HepG2 (cell line): ENCODE data around the gene TOMM6. TPM values are rescaled to one million over a fixed set of nuclear protein-coding genes. Genes with fewer than 3 reads are reported as not detected.

Experiments
- BCL3 ChIP-seq: sonication (generic); formaldehyde crosslinking; IDR thresholded peaks from 2 replicates; pipeline ENCODE4 v1.5.1; 2020; ENCODE audit warnings: mild to moderate bottlenecking, missing genetic modification reagents, moderate library complexity
- BCLAF1 ChIP-seq: fragments of 450-650 bp; IDR thresholded peaks from 2 replicates; pipeline ENCODE4 v1.6.1; 2017; ENCODE audit warnings: mild to moderate bottlenecking
- DR1 ChIP-seq: sonication (generic); formaldehyde crosslinking; IDR thresholded peaks from 2 replicates; pipeline ENCODE4 v1.8.0; 2021; ENCODE audit warnings: mild to moderate bottlenecking, missing genetic modification reagents, inconsistent platforms
- GZF1 ChIP-seq: sonication (generic); formaldehyde crosslinking; IDR thresholded peaks from 2 replicates; pipeline ENCODE4 v1.5.1; 2020; ENCODE audit warnings: mild to moderate bottlenecking, missing genetic modification reagents
- MTERF4 ChIP-seq: sonication (generic); formaldehyde crosslinking; IDR thresholded peaks from 2 replicates; pipeline ENCODE4 v1.8.0; 2023; ENCODE audit warnings: mild to moderate bottlenecking, missing genetic modification reagents
- NBN ChIP-seq: fragments of 450-650 bp; conservative IDR thresholded peaks from 2 replicates; pipeline ENCODE4 v1.6.1; 2017
- NRL ChIP-seq: sonication (generic); formaldehyde crosslinking; IDR thresholded peaks from 2 replicates; pipeline ENCODE4 v1.5.0; 2020; ENCODE audit warnings: missing genetic modification reagents, mild to moderate bottlenecking, moderate library complexity, borderline replicate concordance
- ONECUT2 ChIP-seq: sonication (generic); formaldehyde crosslinking; IDR thresholded peaks from 2 replicates; pipeline ENCODE4 v1.4.0; 2020; ENCODE audit warnings: missing genetic modification reagents
- PHF5A ChIP-seq: IDR thresholded peaks from one replicate; pipeline ENCODE4 v1.6.1; 2018; ENCODE audit warnings: low read depth, missing genetic modification reagents; ENCODE audit not compliant: unreplicated experiment
- PRDM10 ChIP-seq: sonication (generic); formaldehyde crosslinking; IDR thresholded peaks from 2 replicates; pipeline ENCODE4 v1.4.0; 2020; ENCODE audit warnings: low read depth, missing genetic modification reagents
- PTBP1 ChIP-seq: fragments of 200-400 bp; formaldehyde crosslinking; IDR thresholded peaks from 2 replicates; pipeline ENCODE4 v1.6.1; 2018; ENCODE audit warnings: low read length, low read depth; ENCODE audit not compliant: poor library complexity, severe bottlenecking
- RBM22 ChIP-seq: fragments of 200-400 bp; formaldehyde crosslinking; optimal IDR thresholded peaks from 2 replicates; pipeline ENCODE3; 2017; ENCODE audit warnings: mild to moderate bottlenecking, low read length, moderate library complexity
- RELA ChIP-seq: sonication (generic); formaldehyde crosslinking; IDR thresholded peaks from 2 replicates; pipeline ENCODE4 v1.4.0; 2020; ENCODE audit warnings: missing genetic modification reagents
- SNAI1 ChIP-seq: sonication (generic); formaldehyde crosslinking; IDR thresholded peaks from 2 replicates; pipeline ENCODE4 v1.5.0; 2020; ENCODE audit warnings: mild to moderate bottlenecking, missing genetic modification reagents, borderline replicate concordance
- ZBTB38 ChIP-seq: sonication (generic); formaldehyde crosslinking; IDR thresholded peaks from 2 replicates; pipeline ENCODE4 v1.5.1; 2020; ENCODE audit warnings: mild to moderate bottlenecking, missing genetic modification reagents
- ZNF383 ChIP-seq: sonication (generic); formaldehyde crosslinking; IDR thresholded peaks from 2 replicates; pipeline ENCODE4 v1.4.0; 2020; ENCODE audit warnings: missing genetic modification reagents, mild to moderate bottlenecking, borderline replicate concordance
- ZNF644 ChIP-seq: IDR thresholded peaks from 2 replicates; pipeline ENCODE4 v1.6.1; 2016; ENCODE audit warnings: low read depth
- ZNF770 ChIP-seq: sonication (generic); formaldehyde crosslinking; IDR thresholded peaks from 2 replicates; pipeline ENCODE4 v1.5.0; 2020; ENCODE audit warnings: mild to moderate bottlenecking, missing genetic modification reagents
- polyA plus RNA-seq, 8 experiments: library from polyadenylated mRNA; depleted of rRNA in 3 of 8; stranded (reverse) in 7 of 8; unstranded in 1 of 8; fragments of >200 nt; fragmentation: Illumina TruSeq in 4 of 8; extraction: Trizol in 4 of 8; gene quantifications; 2 replicates each; pipeline versions ENCODE4 v1.2.1 to v1.2.3, GENCODE V29; 2011 to 2016; ENCODE audit warnings: low read depth in 4 of 8, missing spikeins in 1 of 8, mixed read lengths in 1 of 8; ENCODE audit not compliant: insufficient read depth in 1 of 8
- total RNA-seq, 5 experiments: library from RNA; depleted of rRNA; stranded (reverse); fragments of >200 nt; fragmentation: Illumina TruSeq; extraction: Trizol; gene quantifications; 2 replicates each; pipeline ENCODE4 v1.2.3, GENCODE V29; 2016; ENCODE audit warnings: low read depth in 1 of 5

Gene TOMM6
- total and polyA plus RNA-seq, 2 of the 13 experiments (the other 11 are each of a cell fraction or from before 2014, with no cell fraction given), result 320 to 321 TPM

GRCh38 chr6:41779788-41780550 is 7.5 kb upstream of the TOMM6 start, which contains the start of gene FRS3 (continued):
- TF ChIP-seq MTERF4 (no peak), DR1 (peak; percentile 52; the same call in 1 of the 2 replicates), GZF1 (0 out of 2 replicates have a peak, but pooled peaks have one; percentile 63), SNAI1 (no peak), NBN (0 out of 2 replicates have a peak, but pooled peaks have one; percentile 46), RBM22 (no peak), RELA (CRISPR knock-in tag) (peak; percentile 93), PRDM10 (peak; percentile 51; the same call in 1 of the 2 replicates), BCLAF1 (no peak), PHF5A (CRISPR knock-in tag) (peak; percentile 69), BCL3 (CRISPR knock-in tag) (peak; percentile 69; the same call in 1 of the 2 replicates), ZNF770 (CRISPR knock-in tag) (peak; percentile 34; the same call in 1 of the 2 replicates), PTBP1 (peak; percentile 3), ZNF383 (CRISPR knock-in tag) (peak; percentile 84; the same call in 1 of the 2 replicates), ZNF644 (no peak), ONECUT2 (CRISPR knock-in tag) (no peak), NRL (peak; percentile 60; the same call in 1 of the 2 replicates), ZBTB38 (CRISPR knock-in tag) (peak; percentile 58; the same call in 1 of the 2 replicates)
